ENCODE data around the gene GABARAPL1.
A peak's percentile ranks its signal among the peaks of the same experiment; 100 is the strongest.

GABARAPL1 gene

GRCh38 chr12:10234562-10234961 lies 21.9 kb downstream of the GABARAPL1 start:
- Histone ChIP-seq H3K79me2 (ENCODE audit: insufficient read depth, low read length) (no peaks in the 10 kb centered on the region), H3K4me2 (ENCODE audit: low read depth, low read length, poor library complexity, severe bottlenecking) (no peak overlapping the region), H4K20me1 (ENCODE audit: low read depth, low read length) (no peaks in the 10 kb centered on the region), H3K9me2 (replicated peaks; ENCODE audit: insufficient read depth, low read length) (no peaks in the 10 kb centered on the region), H3K9ac (ENCODE audit: low read length) (no peak overlapping the region), H3F3A (ENCODE audit: insufficient read depth) (no peaks in the 10 kb centered on the region), H3K36me3 (ENCODE audit: low read length) (no peaks in the 10 kb centered on the region), H3K4me3 (ENCODE audit: insufficient read depth, low read length, poor library complexity, severe bottlenecking) (no peak overlapping the region), H3K27me3 (ENCODE audit: low read length) (no peaks in the 10 kb centered on the region), H2AFZ (ENCODE audit: low read depth, low read length, severe bottlenecking) (no peak overlapping the region), H3K9me3 (ENCODE audit: insufficient read depth, low read length) (no peaks in the 10 kb centered on the region), H3K27ac (ENCODE audit: low read depth, low read length) (no peak overlapping the region)
- TF ChIP-seq CTCF (IDR thresholded peaks at IDR 0.05; ENCODE audit: insufficient read depth, low read length, poor library complexity, severe bottlenecking) (no peak), EZH2phosphoT487 (conservative IDR thresholded peaks at IDR 0.05; ENCODE audit: low read length) (no peak)

- Histone ChIP-seq H3K79me2 (ENCODE audit: insufficient read depth, low read length) (no peaks in the 10 kb centered on the region), H3K4me3 (ENCODE audit: insufficient read depth, low read length, poor library complexity, severe bottlenecking) (no peak overlapping the region), H3K9me3 (ENCODE audit: insufficient read depth, low read length) (no peaks in the 10 kb centered on the region), H3K4me2 (ENCODE audit: low read depth, low read length, poor library complexity, severe bottlenecking) (no peak overlapping the region), H3K9me2 (replicated peaks; ENCODE audit: insufficient read depth, low read length) (no peaks in the 10 kb centered on the region), H2AFZ (ENCODE audit: low read depth, low read length, severe bottlenecking) (no peak overlapping the region), H3K27ac (ENCODE audit: low read depth, low read length) (no peak overlapping the region), H3K9ac (ENCODE audit: low read length) (no peak overlapping the region), H3F3A (ENCODE audit: insufficient read depth) (no peaks in the 10 kb centered on the region), H3K27me3 (ENCODE audit: low read length) (no peaks in the 10 kb centered on the region), H4K20me1 (ENCODE audit: low read depth, low read length) (no peaks in the 10 kb centered on the region), H3K36me3 (ENCODE audit: low read length) (no peaks in the 10 kb centered on the region)
- peak; percentile 46 for TF ChIP-seq CTCF (IDR thresholded peaks at IDR 0.05; ENCODE audit: insufficient read depth, low read length, poor library complexity, severe bottlenecking)
- no peak for TF ChIP-seq EZH2phosphoT487 (conservative IDR thresholded peaks at IDR 0.05; ENCODE audit: low read length)
Measured at GRCh38 chr12:10235761-10236631, 23.3 kb downstream of the GABARAPL1 start.

- no peak overlapping the region for H3K9ac ChIP-seq (ENCODE audit: low read length)
- H3K27me3 ChIP-seq (ENCODE audit: low read length) = no peaks in the 10 kb centered on the region
- H3F3A ChIP-seq (ENCODE audit: insufficient read depth) = no peaks in the 10 kb centered on the region
- no peaks in the 10 kb centered on the region for H4K20me1 ChIP-seq (ENCODE audit: low read depth, low read length)
- H3K9me2 ChIP-seq (replicated peaks; ENCODE audit: insufficient read depth, low read length) = no peaks in the 10 kb centered on the region
- no peak overlapping the region for H3K27ac ChIP-seq (ENCODE audit: low read depth, low read length)
- TF ChIP-seq EZH2phosphoT487 (conservative IDR thresholded peaks at IDR 0.05; ENCODE audit: low read length) (no peak), CTCF (IDR thresholded peaks at IDR 0.05; ENCODE audit: insufficient read depth, low read length, poor library complexity, severe bottlenecking) (no peak)
- no peak overlapping the region for H3K4me2 ChIP-seq (ENCODE audit: low read depth, low read length, poor library complexity, severe bottlenecking)
- no peak overlapping the region for H3K4me3 ChIP-seq (ENCODE audit: insufficient read depth, low read length, poor library complexity, severe bottlenecking)
- no peaks in the 10 kb centered on the region for H3K36me3 ChIP-seq (ENCODE audit: low read length)
- H3K79me2 ChIP-seq (ENCODE audit: insufficient read depth, low read length) = no peaks in the 10 kb centered on the region
- H3K9me3 ChIP-seq (ENCODE audit: insufficient read depth, low read length) = no peaks in the 10 kb centered on the region
- H2AFZ ChIP-seq (ENCODE audit: low read depth, low read length, severe bottlenecking) = no peak overlapping the region
Measured at GRCh38 chr12:10236720-10237119, 24.0 kb downstream of the GABARAPL1 start.
